Stimulated activated CD8-positive, alpha-beta memory T cell treated with anti-CD3 and anti-CD28 coated beads, Interleukin-7, amount 100 ng/mL, for 1 hour (primary cell): Measurements from ENCODE around the gene SMPD1.

ENCODE experiments used
- DNase-seq, 2 donors: peaks; one replicate each; pipeline ENCODE4 v3.0.0-alpha.2; 2020; ENCODE audit warnings: low read depth in 2 of 2

SMPD1 gene

GRCh38 chr11:6414874-6415328 lies 24.6 kb downstream of the SMPD1 start:
- DNase-seq, result no peak

- no peak for DNase-seq
These were observed 25.5 kb downstream of the SMPD1 start for GRCh38 chr11:6415797-6416196.

GRCh38 chr11:6417907-6418556 lies 27.8 kb downstream of the SMPD1 start:
- no peak for DNase-seq

- no peak for DNase-seq
These were observed 28.3 kb downstream of the SMPD1 start for GRCh38 chr11:6418557-6419008.

GRCh38 chr11:6419009-6419631 lies 28.8 kb downstream of the SMPD1 start, which contains the start of gene APBB1:
APBB1 (minus strand) TSS chr11:6419094; CDS start chr11:6411347, 7,747 bp downstream.
- peak; percentile 35 to 46 for DNase-seq

GRCh38 chr11:6420677-6421076 lies 30.4 kb downstream of the SMPD1 start:
- DNase-seq, result no peak

- DNase-seq, result no peak
These were observed 37.2 kb downstream of the SMPD1 start for GRCh38 chr11:6427516-6427915.

- DNase-seq, result no peak
These were observed 41.6 kb downstream of the SMPD1 start for GRCh38 chr11:6431861-6432260.

GRCh38 chr11:6433998-6434660 lies 43.9 kb downstream of the SMPD1 start:
- DNase-seq, result no peak

GRCh38 chr11:6437423-6437822 lies 47.1 kb downstream of the SMPD1 start:
- DNase-seq, result no peak

- DNase-seq, result no peak
These were observed 47.7 kb downstream of the SMPD1 start for GRCh38 chr11:6437993-6438392.

- no peak for DNase-seq
These were observed 48.8 kb downstream of the SMPD1 start for GRCh38 chr11:6438979-6439571.

- no peak for DNase-seq
These were observed 50.7 kb downstream of the SMPD1 start, which contains the start of gene HPX for GRCh38 chr11:6440906-6441358. HPX (minus strand) TSS chr11:6440987; CDS start chr11:6440963, 24 bp downstream.

GRCh38 chr11:6442441-6442840 lies 52.2 kb downstream of the SMPD1 start:
- no peak for DNase-seq

- DNase-seq, result peak; percentile 17 to 32
These were observed 53.2 kb downstream of the SMPD1 start for GRCh38 chr11:6443269-6444003.
